GM23248 (cell line): ENCODE results near the gene RFNG.

Experiments used
- EZH2 ChIP-seq: fragments of 200-600 bp; sonication (generic); IDR thresholded peaks from 2 replicates; pipeline ENCODE4 v1.6.1; 2018; ENCODE audit warnings: antibody characterized with exemption, mild to moderate bottlenecking; ENCODE audit not compliant: insufficient read depth, poor library complexity, severe bottlenecking
- EZH2phosphoT487 ChIP-seq: fragments of 200-600 bp; sonication (generic); IDR thresholded peaks from 2 replicates; pipeline ENCODE4 v1.6.1; 2018; ENCODE audit warnings: antibody characterized with exemption, moderate library complexity, mild to moderate bottlenecking, low read depth; ENCODE audit not compliant: insufficient read depth

DNA sequence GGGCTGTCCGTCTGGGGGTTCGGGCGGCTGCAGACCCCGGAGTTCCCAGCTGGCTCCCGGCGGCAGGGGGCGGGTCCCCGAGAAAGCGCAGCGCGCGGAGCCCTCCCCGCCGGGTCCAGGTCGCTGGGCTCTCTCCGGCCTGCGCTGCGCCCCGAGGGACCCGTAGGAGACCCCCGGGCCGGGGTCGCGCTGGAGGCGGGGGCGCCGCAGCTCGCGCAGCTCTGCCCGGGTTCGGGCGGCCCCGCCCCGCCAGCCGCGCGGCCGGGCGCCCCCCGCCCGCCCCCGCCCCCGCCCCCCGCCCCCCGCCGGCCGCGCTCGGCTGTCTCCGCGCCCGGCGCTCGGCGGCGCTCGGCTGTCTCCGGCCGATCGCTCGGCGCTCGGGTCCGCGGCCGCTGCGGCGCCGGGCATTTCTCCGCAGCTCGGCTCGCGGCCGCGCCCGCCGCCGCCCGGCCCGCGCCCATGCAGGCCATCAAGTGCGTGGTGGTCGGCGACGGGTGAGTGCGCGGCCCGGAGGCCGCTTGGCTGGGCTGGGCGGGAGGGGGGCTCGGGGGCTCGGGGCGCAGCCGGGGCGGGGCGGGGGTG is 20.2 kb downstream of the RFNG start, which contains the start of gene RAC3:
- no peak for TF ChIP-seq EZH2
- no peak for TF ChIP-seq EZH2phosphoT487
